Mammary epithelial cell (primary cell): ENCODE data around the gene FGF14.

ENCODE experiments used
- CTCF ChIP-seq, 2 donors: IDR thresholded peaks in 1 of 2; conservative IDR thresholded peaks in 1 of 2; 2 replicates each; pipeline ENCODE4 v1.5.1; 2011 to 2012; ENCODE audit warnings: inconsistent platforms in 2 of 2, low read length in 2 of 2, mild to moderate bottlenecking in 2 of 2, control low read depth in 1 of 2, low read depth in 1 of 2; ENCODE audit not compliant: insufficient read depth in 1 of 2; ENCODE audit errors: extremely low read depth in 1 of 2
- EZH2 ChIP-seq: IDR thresholded peaks from 2 replicates; pipeline ENCODE4 v1.6.1; 2012; ENCODE audit warnings: low read length, inconsistent platforms, borderline replicate concordance

- TF ChIP-seq CTCF (conservative IDR thresholded peaks at IDR 0.05 in 1 of 2, IDR thresholded peaks at IDR 0.05 in 1 of 2; ENCODE audit: extremely low read depth in 1 of 2, insufficient read depth in 1 of 2, low read depth in 1 of 2, low read length in 2 of 2) (no peak), EZH2 (no peak)
These were observed 673.2 kb downstream of the FGF14 start for GRCh38 chr13:101728615-101729014.
